Lower lobe of right lung (tissue), 2 donors: Measurements from ENCODE around the gene ZNF598. TPM values are rescaled to one million over a fixed set of nuclear protein-coding genes. Genes with fewer than 3 reads are reported as not detected.
A peak's percentile ranks its signal among the peaks of the same experiment; 100 is the strongest.

ENCODE experiments used
- ATAC-seq, 2 donors: fragments of 200-7000 bp; cut with Tn5 transposase; one replicate each; pipeline ENCODE4 v1.9.1; 2020 to 2022; ENCODE audit warnings: mild to moderate bottlenecking in 2 of 2, moderate library complexity in 2 of 2
- DNase-seq: peaks from one replicate; pipeline ENCODE4 v3.0.0-alpha.2; 2020
- H3K27ac ChIP-seq: fragments of 200-600 bp; one replicate; pipeline ENCODE4 v1.8.0; 2022
- H3K27me3 ChIP-seq: fragments of 200-600 bp; one replicate; pipeline ENCODE4 v1.8.0; 2022; ENCODE audit warnings: low read depth
- H3K36me3 ChIP-seq: fragments of 200-600 bp; one replicate; pipeline ENCODE4 v1.8.0; 2022; ENCODE audit warnings: mild to moderate bottlenecking
- H3K4me1 ChIP-seq: fragments of 200-600 bp; one replicate; pipeline ENCODE4 v1.8.0; 2022
- H3K4me3 ChIP-seq: fragments of 200-600 bp; one replicate; pipeline ENCODE4 v1.8.0; 2022; ENCODE audit warnings: mild to moderate bottlenecking
- H3K9me3 ChIP-seq: fragments of 200-600 bp; one replicate; pipeline ENCODE4 v1.8.0; 2022
- intact Hi-C: fragments of 100-400 bp; cut with DNase I; formaldehyde crosslinking; loops from one replicate; pipeline ENCODE4 v1.11.0; 2022
- total RNA-seq: library from RNA; stranded (reverse); fragmentation: NEBNext Ultra II Directional; extraction: Animal tissue kit (Norgen Biotek cat#: 25700); gene quantifications from one replicate; pipeline ENCODE4 v1.2.1, GENCODE V29; 2021
- TF ChIP-seq, protein P1 (sequence below): fragments of 200-600 bp; IDR thresholded peaks from one replicate; pipeline ENCODE4 v1.8.0; 2022; ENCODE audit warnings: antibody characterized with exemption, mild to moderate bottlenecking
- donor health status: DM: no; HTN: yes; CAD: no; lungs with severe emphysema.

Gene ZNF598
- total RNA-seq, 1 donor from 2014 or later: 27.2 TPM

DNA sequence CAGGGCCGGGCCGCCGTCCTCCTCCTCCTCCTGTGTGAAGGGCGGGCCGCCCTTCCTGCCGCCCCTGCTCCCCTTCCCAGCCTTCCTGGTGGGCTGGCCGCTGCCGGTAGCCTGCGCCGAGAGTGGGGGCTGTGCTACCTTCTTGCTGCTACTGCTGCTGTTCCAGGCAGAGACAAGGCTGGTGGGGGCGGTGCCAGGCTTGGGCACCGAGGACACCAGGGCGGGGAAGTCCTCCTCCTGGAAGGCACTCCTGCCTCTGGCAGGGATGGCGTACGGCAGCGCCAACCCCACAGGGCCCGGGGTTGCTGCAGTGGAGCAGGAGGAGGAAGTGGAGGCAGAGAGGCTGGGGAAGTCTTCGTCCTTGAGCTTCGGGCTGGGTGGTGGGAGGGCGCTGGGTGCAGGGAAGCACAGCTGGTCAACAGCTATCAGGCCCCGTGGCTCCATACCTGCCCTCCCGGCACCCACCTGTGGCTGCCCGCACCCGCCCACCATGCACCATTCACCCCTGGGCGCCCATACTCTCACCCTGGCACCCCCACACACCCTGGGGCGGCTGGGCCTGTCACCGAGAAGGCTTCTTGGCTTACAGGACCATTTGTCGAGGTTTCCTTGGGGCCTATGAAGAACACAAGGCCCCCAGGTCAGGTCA lies 9.6 kb downstream of the ZNF598 start:
- Histone ChIP-seq H3K4me3 (no peak overlapping the region), H3K36me3 (peaks cover 73% of the 10 kb centered on the region), H3K27ac (no peak overlapping the region), H3K9me3 (no peaks in the 10 kb centered on the region), H3K27me3 (no peaks in the 10 kb centered on the region), H3K4me1 (peaks cover 31% of the 10 kb centered on the region)
- no peak for ATAC-seq
- DNase-seq: no peak
- intact Hi-C loops: no loop called here
- TF ChIP-seq, protein P1, sequence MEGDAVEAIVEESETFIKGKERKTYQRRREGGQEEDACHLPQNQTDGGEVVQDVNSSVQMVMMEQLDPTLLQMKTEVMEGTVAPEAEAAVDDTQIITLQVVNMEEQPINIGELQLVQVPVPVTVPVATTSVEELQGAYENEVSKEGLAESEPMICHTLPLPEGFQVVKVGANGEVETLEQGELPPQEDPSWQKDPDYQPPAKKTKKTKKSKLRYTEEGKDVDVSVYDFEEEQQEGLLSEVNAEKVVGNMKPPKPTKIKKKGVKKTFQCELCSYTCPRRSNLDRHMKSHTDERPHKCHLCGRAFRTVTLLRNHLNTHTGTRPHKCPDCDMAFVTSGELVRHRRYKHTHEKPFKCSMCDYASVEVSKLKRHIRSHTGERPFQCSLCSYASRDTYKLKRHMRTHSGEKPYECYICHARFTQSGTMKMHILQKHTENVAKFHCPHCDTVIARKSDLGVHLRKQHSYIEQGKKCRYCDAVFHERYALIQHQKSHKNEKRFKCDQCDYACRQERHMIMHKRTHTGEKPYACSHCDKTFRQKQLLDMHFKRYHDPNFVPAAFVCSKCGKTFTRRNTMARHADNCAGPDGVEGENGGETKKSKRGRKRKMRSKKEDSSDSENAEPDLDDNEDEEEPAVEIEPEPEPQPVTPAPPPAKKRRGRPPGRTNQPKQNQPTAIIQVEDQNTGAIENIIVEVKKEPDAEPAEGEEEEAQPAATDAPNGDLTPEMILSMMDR: no peak

DNA sequence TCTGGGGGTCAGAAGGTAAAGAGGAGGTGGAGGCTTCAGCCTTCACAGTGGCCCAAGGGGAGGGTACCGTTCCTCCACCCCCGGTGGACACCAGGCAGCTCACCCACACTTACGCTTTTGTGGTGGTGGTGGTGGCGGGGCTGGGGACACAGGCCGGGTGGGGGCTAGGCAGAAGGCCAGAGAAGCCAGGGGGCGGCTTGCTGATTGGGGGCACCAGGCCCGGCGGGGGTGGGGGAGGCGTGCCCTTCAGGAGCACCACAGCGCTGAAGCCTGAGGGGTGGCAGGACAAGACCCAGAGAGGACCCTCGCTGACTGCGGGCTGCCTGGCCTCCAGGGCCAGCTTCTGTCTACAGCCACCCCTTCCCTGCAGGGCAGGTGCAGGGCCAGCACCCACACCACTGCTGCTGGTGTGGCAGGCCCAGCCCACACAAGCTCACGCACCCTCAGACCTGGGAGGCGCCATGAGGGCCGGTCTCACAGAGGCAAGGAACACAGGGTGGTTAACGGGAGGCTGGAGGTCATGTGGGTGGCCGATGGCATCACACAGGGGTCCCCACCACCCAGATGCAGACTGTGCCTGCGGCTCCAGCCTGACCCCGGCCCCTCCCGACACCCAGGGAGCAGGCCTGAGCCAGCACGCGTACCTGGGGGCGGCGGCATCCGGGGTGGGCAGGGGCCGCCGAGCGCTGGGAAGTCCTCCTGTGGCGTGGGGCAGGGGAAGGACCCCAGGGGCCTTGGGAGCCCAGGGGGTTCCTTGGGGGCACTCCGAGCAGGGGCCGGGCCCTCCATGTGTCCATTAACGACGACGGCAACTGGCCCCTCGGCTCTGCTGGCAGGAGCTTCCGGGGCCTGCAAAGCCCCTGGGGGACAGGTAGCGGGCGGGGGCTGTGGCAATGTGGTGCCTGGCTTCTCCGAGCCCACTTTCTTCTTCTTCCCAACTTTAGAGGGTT lies 10.5 kb downstream of the ZNF598 start:
- Histone ChIP-seq H3K4me3 (no peak overlapping the region), H3K4me1 (peaks cover 23% of the 10 kb centered on the region), H3K36me3 (peaks cover 73% of the 10 kb centered on the region), H3K27me3 (no peaks in the 10 kb centered on the region), H3K9me3 (no peaks in the 10 kb centered on the region), H3K27ac (no peak overlapping the region)
- ATAC-seq: no peak
- intact Hi-C loops: no loop called here
- TF ChIP-seq, protein P1: no peak
- DNase-seq: peak; percentile 43

DNA sequence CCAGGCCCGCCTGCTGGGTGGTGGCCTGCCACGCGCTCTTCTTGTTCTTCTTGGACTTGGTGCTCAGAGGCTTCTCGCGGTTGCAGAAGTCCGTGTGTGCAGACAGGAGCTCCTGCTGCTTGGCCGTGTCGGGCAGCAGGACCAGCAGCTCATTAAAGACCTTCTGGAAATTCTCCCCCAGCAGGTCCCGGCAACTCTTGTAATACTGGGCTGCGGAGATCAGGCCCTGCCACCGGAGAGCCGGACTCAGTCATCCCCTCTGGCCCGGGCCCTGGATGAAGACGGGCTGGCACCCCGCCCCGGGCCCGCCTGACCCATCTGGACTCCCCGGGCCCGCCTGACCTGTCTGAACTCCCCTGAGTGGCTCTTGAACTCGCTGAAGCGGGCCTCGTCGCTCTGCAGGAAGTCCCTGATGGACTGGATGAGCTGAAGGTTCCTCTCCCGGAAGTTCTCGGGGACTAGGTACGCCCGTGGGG lies 11.2 kb downstream of the ZNF598 start:
- Histone ChIP-seq H3K36me3 (peaks cover 71% of the 10 kb centered on the region), H3K4me1 (peaks cover 15% of the 10 kb centered on the region), H3K9me3 (no peaks in the 10 kb centered on the region), H3K27me3 (no peaks in the 10 kb centered on the region), H3K4me3 (no peak overlapping the region), H3K27ac (peak overlapping the region; percentile 49)
- TF ChIP-seq, protein P1: no peak
- DNase-seq: peak; percentile 41
- intact Hi-C loops: no loop called here
- no peak for ATAC-seq

DNA sequence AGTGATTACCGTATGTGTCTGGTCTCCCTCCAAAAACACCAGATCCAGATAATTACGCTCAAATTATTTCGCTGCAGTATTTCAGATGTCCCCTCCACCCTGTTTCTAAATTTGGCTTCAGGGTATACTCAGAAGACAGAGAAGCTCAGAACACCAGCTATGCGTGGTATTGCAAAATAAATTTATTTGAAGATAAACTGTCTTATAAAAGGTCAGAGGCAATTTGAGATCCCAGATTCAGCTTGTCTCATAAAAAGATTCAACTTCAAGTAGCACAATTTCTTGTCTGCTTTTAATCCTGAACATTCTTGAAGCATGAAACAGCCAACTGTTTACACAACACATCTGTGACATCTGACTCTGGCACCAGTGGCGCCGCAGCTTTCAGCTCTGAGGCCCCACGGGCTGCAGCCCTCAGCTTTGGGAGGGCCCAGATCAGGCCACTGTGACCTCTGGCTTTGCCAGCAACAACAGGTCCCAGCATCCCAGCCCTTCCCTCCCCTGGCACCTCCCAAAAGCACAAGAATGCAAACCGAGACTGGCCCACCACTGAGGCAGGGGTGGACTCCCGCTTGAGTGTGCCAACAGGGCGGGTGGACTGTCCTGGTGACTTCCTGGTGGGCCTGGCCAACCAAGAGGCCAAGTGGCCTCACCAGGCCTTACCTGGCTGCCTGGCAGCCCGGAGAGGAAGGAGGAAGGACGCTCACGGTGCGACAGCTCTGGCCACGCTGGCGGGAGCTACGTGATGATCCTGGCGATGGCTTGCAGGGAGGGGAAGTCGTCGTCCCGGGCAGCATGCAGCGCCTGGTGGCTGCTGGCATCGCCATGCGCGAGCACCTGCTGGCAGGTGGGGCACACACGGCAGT lies 11.9 kb downstream of the ZNF598 start:
- intact Hi-C loops: no loop called here
- TF ChIP-seq, protein P1: no peak
- Histone ChIP-seq H3K27me3 (no peaks in the 10 kb centered on the region), H3K36me3 (peaks cover 64% of the 10 kb centered on the region), H3K4me1 (peaks cover 13% of the 10 kb centered on the region), H3K4me3 (no peak overlapping the region), H3K27ac (peak overlapping the region; percentile 51), H3K9me3 (no peaks in the 10 kb centered on the region)
- ATAC-seq (no peak), DNase-seq (no peak)

DNA sequence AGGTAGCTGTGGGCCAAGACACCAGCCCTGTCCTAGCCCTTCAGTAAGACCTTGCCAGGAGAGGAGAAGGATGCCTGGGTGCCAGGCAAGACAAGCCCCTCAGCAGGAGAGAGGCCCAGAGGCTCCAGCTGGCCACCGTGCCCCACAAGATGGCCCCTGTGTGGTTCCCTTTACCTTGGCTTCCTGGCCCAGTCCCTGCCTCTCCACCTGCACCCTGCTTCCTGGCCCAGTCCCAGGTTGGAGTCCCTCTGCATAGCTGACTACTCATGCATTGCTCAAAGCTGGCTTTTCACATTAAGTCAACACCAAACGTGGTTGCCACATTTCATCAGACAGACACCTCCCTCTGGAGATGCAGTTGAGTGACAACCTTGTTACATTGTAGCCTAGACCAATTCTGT lies 15.9 kb downstream of the ZNF598 start:
- Histone ChIP-seq H3K4me1 (peaks cover 33% of the 10 kb centered on the region), H3K36me3 (peaks cover 24% of the 10 kb centered on the region), H3K9me3 (no peaks in the 10 kb centered on the region), H3K27me3 (peaks cover 23% of the 10 kb centered on the region), H3K27ac (no peak overlapping the region), H3K4me3 (no peak overlapping the region)
- intact Hi-C loops: no loop called here
- no peak for ATAC-seq
- TF ChIP-seq, protein P1: no peak
- peak; percentile 46 for DNase-seq
